Measurements from ENCODE around the gene KCNJ3. TPM values are rescaled to one million over a fixed set of nuclear protein-coding genes. Genes with fewer than 3 reads are reported as not detected.

Gene KCNJ3
- total RNA-seq, 1 experiment from 2014 or later: 0.21 TPM

DNA sequence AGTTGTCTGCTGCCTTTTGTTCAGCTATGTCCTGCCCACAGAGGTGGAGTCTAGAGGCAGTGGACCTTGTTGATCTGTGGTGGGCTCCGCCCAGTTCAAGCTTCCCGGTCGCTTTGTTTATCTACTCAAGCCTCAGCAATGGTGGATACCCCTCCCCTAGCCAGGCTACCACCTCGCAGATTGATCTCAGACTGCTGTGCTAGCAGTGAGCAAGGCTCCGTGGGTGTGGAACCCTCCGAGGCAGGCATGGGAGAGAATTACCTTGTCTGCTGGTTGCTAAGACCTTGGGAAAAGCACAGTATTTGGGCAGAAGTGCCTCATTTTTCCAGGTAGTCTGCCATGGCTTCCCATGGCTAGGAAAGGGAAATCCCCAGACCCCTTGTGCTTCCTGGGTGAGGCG lies 146.0 kb downstream of the KCNJ3 start:
- no peak for DNase-seq (ENCODE audit: low read depth, low spot score)
- no peak for TF ChIP-seq SIN3A (IDR thresholded peaks at IDR 0.05; ENCODE audit: borderline replicate concordance, insufficient read depth, low read depth, low read length)
- TF ChIP-seq, protein P1, sequence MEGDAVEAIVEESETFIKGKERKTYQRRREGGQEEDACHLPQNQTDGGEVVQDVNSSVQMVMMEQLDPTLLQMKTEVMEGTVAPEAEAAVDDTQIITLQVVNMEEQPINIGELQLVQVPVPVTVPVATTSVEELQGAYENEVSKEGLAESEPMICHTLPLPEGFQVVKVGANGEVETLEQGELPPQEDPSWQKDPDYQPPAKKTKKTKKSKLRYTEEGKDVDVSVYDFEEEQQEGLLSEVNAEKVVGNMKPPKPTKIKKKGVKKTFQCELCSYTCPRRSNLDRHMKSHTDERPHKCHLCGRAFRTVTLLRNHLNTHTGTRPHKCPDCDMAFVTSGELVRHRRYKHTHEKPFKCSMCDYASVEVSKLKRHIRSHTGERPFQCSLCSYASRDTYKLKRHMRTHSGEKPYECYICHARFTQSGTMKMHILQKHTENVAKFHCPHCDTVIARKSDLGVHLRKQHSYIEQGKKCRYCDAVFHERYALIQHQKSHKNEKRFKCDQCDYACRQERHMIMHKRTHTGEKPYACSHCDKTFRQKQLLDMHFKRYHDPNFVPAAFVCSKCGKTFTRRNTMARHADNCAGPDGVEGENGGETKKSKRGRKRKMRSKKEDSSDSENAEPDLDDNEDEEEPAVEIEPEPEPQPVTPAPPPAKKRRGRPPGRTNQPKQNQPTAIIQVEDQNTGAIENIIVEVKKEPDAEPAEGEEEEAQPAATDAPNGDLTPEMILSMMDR (IDR thresholded peaks at IDR 0.05): no peak
- TF ChIP-seq POLR2AphosphoS5 (IDR thresholded peaks at IDR 0.05; ENCODE audit: low read depth, low read length): no peak
- no peak for TF ChIP-seq TCF7L2 (IDR thresholded peaks at IDR 0.05; ENCODE audit: low read depth, low read length)
- TF ChIP-seq, protein P2, sequence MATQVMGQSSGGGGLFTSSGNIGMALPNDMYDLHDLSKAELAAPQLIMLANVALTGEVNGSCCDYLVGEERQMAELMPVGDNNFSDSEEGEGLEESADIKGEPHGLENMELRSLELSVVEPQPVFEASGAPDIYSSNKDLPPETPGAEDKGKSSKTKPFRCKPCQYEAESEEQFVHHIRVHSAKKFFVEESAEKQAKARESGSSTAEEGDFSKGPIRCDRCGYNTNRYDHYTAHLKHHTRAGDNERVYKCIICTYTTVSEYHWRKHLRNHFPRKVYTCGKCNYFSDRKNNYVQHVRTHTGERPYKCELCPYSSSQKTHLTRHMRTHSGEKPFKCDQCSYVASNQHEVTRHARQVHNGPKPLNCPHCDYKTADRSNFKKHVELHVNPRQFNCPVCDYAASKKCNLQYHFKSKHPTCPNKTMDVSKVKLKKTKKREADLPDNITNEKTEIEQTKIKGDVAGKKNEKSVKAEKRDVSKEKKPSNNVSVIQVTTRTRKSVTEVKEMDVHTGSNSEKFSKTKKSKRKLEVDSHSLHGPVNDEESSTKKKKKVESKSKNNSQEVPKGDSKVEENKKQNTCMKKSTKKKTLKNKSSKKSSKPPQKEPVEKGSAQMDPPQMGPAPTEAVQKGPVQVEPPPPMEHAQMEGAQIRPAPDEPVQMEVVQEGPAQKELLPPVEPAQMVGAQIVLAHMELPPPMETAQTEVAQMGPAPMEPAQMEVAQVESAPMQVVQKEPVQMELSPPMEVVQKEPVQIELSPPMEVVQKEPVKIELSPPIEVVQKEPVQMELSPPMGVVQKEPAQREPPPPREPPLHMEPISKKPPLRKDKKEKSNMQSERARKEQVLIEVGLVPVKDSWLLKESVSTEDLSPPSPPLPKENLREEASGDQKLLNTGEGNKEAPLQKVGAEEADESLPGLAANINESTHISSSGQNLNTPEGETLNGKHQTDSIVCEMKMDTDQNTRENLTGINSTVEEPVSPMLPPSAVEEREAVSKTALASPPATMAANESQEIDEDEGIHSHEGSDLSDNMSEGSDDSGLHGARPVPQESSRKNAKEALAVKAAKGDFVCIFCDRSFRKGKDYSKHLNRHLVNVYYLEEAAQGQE (IDR thresholded peaks at IDR 0.05; ENCODE audit: insufficient read depth in 1 of 2, low read depth in 2 of 2, low read length in 1 of 2): no peak
- Histone ChIP-seq H3K36me3 (ENCODE audit: control insufficient read depth, insufficient read depth, low read length) (no peaks in the 10 kb centered on the region), H3K4me3 (ENCODE audit: low read depth in 2 of 2, low read length in 2 of 2) (no peak overlapping the region), H3K27me3 (ENCODE audit: control insufficient read depth, insufficient read depth, low read length) (no peaks in the 10 kb centered on the region), H3K9me3 (ENCODE audit: control insufficient read depth, insufficient read depth, low read depth, low read length) (no peaks in the 10 kb centered on the region), H3K27ac (ENCODE audit: low read length) (no peak overlapping the region), H3K4me1 (ENCODE audit: control insufficient read depth, insufficient read depth, low read length) (no peaks in the 10 kb centered on the region)
- intact Hi-C loops (cut with micrococcal nuclease; ENCODE audit: unreplicated experiment) (no loop called here), in situ Hi-C loops (cut with HindIII; ENCODE audit: low pct_unique_long_range_greater_than_20kb, low sequenced_read_pairs) (no loop called here)
- BruUV-seq (replicated peaks): no TSS peak
- ATAC-seq: no peak
- CTCF ChIA-PET: no interaction called here
- POLR2A ChIA-PET: no interaction called here

DNA sequence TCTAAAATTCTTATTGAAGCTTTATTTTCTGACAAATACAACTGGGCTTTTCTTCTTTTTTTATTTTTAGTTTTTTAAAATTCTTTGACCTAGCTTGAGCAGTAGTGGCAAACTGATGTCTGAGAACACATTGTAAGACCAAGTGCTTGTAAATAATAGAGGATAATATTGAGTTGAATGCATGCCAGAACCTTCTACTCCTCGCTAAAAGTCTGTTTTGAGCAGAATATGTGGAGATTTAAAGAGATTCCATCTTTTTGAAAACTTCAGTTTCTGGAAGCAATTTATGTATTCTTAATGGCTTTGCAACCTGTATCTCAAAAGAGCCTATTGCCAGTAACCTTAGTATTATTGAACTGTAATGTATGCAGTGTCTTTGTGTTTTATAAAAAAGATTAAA lies 148.3 kb downstream of the KCNJ3 start:
- no peak for TF ChIP-seq POLR2AphosphoS5 (IDR thresholded peaks at IDR 0.05; ENCODE audit: low read depth, low read length)
- no peak for TF ChIP-seq TCF7L2 (IDR thresholded peaks at IDR 0.05; ENCODE audit: low read depth, low read length)
- no peak for TF ChIP-seq SIN3A (IDR thresholded peaks at IDR 0.05; ENCODE audit: borderline replicate concordance, insufficient read depth, low read depth, low read length)
- TF ChIP-seq, protein P1 (IDR thresholded peaks at IDR 0.05): no peak
- TF ChIP-seq, protein P2 (IDR thresholded peaks at IDR 0.05; ENCODE audit: insufficient read depth in 1 of 2, low read depth in 2 of 2, low read length in 1 of 2): no peak
- CTCF ChIA-PET: no interaction called here

More for the DNA sequence above, 148.3 kb downstream of the KCNJ3 start:
- no peak for DNase-seq (ENCODE audit: low read depth, low spot score)
- no peaks in the 10 kb centered on the region for H3K27me3 ChIP-seq (ENCODE audit: control insufficient read depth, insufficient read depth, low read length)
- in situ Hi-C loops (cut with HindIII; ENCODE audit: low pct_unique_long_range_greater_than_20kb, low sequenced_read_pairs) (no loop called here), intact Hi-C loops (cut with micrococcal nuclease; ENCODE audit: unreplicated experiment) (no loop called here)
- no peak overlapping the region for H3K27ac ChIP-seq (ENCODE audit: low read length)
- POLR2A ChIA-PET: no interaction called here
- H3K4me3 ChIP-seq (ENCODE audit: low read depth in 2 of 2, low read length in 2 of 2): no peak overlapping the region
- no peaks in the 10 kb centered on the region for H3K9me3 ChIP-seq (ENCODE audit: control insufficient read depth, insufficient read depth, low read depth, low read length)
- no peaks in the 10 kb centered on the region for H3K36me3 ChIP-seq (ENCODE audit: control insufficient read depth, insufficient read depth, low read length)
- H3K4me1 ChIP-seq (ENCODE audit: control insufficient read depth, insufficient read depth, low read length): no peaks in the 10 kb centered on the region
- ATAC-seq: no peak
- BruUV-seq (replicated peaks): no TSS peak
